Stimulated activated CD4-positive, alpha-beta T cell treated with anti-CD3 and anti-CD28 coated beads, Interleukin-4, amount 100 ng/mL, for 48 hours (primary cell): ENCODE measurements around the gene HELB.

Experiments used
- DNase-seq, 2 donors: peaks; one replicate each; pipeline ENCODE4 v3.0.0-alpha.2; 2020; ENCODE audit warnings: low read depth in 2 of 2

HELB gene

DNA sequence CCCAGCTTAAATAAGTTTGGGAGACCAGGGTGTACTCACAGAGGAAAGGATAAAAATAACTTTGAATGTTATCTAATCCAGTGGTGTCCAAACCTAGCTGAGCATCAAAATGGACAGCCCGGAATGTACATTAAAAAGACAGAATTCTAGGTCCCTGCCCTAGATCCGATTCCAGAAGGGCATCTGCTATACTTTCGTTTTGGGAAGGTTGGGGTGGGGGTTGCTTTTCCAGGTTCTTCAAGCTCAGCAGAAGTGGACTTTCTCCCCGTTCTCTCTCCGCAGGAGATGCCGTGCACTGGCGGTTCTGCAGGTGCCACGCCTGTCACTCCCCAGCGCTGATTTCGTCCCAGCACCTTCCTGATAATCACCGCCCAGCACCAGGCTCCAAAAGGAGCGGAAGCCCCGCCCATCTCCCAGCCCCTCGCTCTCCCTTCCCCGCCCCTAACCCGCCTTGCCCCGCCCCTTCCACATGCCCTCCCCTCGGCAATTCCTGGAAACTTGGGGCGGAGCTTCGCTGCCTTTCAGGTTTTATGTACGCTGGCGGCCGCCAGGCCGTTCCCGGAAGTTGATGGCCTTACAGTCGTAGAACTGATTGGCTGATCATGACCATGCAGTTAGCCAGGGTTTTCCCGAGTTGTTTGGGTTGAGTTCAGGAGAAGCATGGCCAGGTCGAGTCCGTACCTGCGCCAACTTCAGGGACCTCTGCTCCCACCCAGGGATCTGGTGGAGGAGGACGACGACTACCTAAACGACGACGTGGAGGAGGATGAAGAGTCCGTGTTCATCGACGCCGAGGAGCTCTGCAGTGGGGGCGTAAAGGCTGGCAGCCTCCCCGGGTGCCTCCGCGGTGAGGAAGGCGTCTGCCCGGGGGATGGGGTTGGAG is at the start of gene HELB:
HELB (plus strand) TSS at position 550 of the 883 bp plus-strand sequence; CDS start at position 661, 111 bp downstream.
- DNase-seq: peak; percentile 98 to 99

DNA sequence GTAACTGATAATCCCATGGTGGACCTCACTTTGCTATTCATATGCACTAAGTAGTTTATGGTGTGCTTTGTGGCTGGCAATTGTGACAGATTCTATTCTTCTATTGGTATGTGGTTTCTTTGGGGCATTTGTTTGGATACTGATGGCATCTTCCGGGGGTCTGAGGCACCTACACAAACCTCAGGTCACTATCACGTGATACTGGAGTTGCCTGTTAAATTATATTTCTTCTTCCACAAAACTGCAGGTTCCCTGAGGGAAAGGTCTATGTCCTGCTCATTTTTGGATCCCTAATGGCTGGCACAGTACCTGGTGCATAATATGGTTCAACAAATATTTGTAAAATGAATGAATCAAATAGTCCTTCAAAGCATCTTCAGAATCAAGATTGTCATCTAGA is 49.5 kb upstream of the HELB start:
- no peak for DNase-seq

- no peak for DNase-seq
These were observed 46.6 kb upstream of the HELB start for GRCh38 chr12:66255737-66256136.

DNA sequence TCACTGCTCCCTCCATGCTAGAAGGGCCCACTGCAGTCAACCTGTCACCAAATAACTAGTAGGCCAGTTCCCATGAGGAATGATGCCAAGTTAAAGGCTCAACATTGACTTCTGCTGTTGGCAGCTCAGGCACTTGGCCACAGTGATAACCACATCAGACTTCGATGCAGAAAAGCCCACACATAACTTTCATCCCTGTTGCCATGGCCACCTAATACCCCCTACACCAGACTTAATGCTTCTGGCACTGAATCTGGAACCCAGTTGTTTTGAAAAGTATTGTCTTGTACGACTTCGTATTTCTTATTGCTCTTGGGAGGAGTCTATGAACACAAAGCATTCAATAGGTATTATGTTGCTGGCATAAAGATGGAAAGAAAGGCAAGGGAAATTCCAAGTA is 44.3 kb upstream of the HELB start:
- DNase-seq: no peak

- DNase-seq: no peak
These were observed 39.6 kb upstream of the HELB start for GRCh38 chr12:66262737-66263136.

DNA sequence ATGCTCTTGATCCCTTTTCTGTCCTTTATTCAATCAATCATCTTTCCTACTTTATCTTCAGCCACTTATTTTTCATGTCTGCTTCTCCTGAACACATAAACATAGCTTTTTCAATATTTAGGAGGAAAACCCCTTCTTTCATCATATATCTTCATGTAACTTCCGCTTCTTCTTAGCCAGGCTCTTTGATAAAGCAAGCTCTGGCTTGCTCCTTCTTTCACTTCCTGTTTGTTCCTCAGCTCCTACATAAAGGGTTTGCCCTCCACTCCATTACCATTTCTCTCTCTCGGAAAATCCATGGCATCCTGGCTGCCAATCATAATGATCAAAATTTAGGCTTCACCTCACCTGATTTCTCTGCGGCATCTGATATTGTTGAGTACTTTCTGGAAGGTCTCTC is 33.7 kb upstream of the HELB start:
- no peak for DNase-seq

DNA sequence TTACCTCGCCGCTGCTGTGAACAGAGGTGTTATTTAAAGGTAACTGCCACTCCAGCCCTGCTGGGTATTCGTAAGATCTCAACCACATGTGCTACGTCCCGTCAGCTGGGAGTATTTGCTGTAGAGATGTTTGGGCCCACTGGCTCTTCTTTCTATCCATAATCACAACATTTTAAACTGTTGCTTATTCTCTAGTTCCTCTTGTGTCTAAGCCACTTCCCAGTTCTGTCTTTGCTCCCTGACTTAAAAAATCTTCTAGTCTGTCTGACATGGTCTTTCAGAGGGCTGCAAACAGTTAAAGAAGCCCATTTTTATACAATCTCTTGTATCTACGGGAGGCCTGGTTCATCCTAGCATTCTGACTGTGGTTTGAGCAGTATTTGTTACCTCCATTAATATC is 33.2 kb upstream of the HELB start:
- no peak for DNase-seq

GRCh38 chr12:66269757-66270383 is 32.4 kb upstream of the HELB start:
- no peak for DNase-seq

DNA sequence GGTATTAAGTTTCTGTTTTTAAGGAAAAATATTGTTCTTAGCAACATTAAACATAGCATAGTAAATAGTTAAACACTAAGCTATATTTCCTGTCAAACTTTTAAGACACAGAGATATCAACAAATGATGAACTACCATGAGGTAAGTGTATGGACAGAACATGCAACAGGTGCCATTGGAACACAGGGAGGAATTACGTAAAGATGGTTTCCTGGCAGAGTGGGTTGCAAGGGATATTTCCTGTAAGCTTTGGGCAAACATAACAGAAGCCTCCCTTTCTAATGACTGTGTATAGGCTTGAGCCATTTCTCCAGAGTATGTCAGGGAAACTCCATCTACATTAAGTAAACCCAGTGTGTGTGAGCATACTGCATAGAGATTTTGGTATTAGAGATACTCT is 31.7 kb upstream of the HELB start:
- no peak for DNase-seq

DNA sequence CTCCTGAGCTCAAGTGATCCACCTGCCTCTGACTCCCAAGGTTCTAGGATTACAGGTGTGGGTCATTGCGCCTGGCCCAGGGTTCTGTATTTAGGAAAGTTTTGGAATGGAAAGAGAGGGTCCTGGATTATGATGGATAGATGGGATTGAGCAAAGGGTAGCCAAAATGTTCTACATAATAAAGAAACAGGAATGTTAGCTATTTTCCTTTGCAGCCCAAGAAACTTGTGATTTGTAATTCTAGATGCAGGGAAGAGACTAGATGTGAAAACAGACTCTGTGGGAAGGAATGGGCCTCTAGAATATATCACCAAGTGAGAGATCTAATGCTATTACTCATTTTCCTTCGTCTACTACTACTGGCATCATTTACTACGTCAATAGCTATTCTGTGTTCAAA is 29.6 kb upstream of the HELB start:
- DNase-seq: no peak

- no peak for DNase-seq
These were observed 29.1 kb upstream of the HELB start for GRCh38 chr12:66273147-66273546.

DNA sequence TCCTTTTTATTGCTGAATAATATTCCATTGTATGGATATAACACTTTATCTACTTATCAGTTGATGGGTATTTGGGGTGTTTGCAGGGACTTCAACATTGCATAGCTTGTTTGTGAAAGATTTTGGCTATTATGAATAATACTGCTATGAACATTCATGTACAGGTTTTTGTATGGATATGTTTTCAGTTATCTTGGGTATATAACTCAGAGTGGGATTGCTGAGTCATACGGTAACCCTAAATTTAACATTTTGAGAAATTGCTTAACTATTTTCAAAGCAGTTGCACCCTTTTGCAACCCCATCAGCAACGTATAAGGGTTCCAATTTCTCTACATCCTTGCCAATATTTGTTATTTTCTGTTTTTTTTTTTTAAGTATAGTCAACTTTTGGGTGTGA is 27.3 kb upstream of the HELB start:
- no peak for DNase-seq

DNA sequence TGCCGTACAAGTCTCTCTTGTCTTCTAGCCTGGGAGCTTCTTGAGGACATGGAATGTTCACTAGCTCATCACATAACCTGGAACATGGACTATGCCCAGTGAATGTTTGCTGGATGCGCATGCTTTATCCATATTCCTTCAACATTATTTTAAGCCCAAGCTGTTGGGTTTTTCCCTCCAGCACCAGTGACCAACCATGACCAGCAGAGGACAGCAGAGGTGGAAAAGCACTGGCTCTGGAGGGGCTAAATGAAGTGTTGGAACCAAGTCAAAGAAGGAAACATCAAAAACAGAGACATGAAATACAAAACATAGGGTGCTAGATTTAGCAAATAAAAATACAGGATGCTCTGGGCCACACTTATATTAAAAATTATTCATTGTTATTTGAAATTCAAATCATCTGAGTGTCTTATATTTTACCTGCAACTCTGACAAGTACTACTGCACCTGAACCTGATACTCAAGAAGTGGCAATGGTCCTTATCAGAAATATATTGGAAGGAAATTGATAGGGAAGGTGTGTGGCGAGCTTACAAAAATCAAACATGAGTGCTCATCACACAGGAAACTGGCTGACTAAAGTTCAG is 23.1 kb upstream of the HELB start:
- no peak for DNase-seq

GRCh38 chr12:66280561-66280960 is 21.7 kb upstream of the HELB start:
- DNase-seq: no peak

DNA sequence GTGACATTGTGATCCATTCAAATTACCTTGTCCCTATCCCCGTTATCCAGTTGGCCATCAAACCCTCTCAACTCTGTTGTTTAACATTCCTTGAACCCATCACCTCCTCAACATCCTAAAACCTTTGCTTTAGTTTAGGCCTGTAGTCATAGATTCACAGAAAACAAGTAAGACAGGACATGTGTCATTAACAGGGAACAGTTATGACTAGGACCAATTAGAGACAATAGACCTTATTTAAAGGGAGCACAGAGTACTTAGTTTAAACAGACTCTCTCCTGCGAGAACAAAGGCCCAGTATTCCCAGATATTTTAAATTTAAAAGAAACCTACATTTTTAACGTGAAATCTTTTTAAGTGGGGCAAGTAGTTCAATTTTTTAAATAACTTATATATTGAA is 20.0 kb upstream of the HELB start:
- DNase-seq: no peak

DNA sequence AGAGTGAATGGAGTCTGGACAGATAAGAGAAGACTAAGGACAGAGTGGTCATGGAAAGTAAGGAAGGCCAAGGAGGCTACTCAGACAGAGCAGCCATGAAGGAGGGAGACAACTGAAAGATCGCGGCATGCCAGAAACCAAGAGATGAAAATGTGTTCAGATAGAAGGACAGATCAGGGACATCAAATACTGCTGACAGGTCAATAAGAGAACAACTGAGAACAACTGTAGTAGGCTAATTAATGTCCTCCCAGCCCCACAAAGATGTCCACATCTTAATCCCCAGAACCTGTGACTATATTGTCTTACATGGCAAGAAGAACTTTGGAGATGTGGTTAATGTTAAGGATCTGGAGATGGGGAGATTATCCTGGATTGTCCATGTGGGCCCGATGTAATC is 15.0 kb upstream of the HELB start:
- no peak for DNase-seq

- DNase-seq: peak in 1 of 2 donors; percentile 23
These were observed 14.2 kb upstream of the HELB start for GRCh38 chr12:66288121-66288520.

- no peak for DNase-seq
These were observed 12.8 kb upstream of the HELB start for GRCh38 chr12:66289485-66289884.

GRCh38 chr12:66290716-66291200 is 11.5 kb upstream of the HELB start:
- no peak for DNase-seq

DNA sequence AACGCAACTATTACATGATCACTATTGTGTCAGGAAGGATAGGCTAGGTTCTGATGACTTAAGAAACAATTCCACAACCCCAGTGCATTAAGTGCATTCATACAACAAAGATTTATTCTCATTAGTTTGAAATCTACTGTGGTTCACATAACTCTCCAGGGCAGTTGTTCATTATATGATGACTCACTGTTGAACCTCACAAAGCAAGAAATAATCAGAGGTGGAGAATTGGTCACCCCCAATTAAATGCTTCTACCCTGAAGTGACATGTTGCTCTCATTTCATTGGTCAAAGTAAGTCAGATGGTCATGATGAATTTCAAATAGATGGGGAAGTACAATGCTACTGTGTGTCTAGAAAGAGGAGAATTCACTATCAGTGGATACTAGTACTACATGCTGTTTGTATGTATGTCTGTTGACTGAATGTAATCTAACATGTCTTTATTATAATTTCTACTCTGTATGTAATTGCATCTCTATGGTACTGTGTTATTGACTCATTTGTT is 6.1 kb upstream of the HELB start:
- DNase-seq: no peak

DNA sequence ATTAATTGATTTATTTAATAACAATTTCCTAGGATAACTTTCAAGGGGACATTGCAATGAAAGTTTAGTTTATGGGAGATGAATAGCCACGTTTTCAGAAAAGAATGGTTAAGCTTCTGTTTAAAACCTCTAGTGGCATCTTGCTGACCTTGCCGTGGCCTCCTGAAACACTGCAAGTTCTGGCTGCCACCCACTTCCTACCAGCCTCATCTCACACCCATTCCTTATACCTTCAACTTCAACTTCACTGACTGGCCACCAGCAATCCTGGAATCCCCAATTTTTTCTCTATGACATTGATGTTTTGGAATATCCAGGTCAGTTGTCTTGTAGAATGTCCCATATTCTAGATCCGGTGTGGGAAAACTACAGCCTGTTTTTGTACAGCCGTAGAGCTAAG is 5.2 kb upstream of the HELB start:
- DNase-seq: no peak

GRCh38 chr12:66297923-66298322 is 4.4 kb upstream of the HELB start:
- DNase-seq: no peak

GRCh38 chr12:66302827-66303169 is 505 bp downstream of the HELB start:
- no peak for DNase-seq
